H4 (cell line): Measurements from ENCODE around the gene FHOD1. TPM values are rescaled to one million over a fixed set of nuclear protein-coding genes. Genes with fewer than 3 reads are reported as not detected.

Experiments
- DNase-seq: peaks from one replicate; pipeline ENCODE4 v3.0.0-alpha.2; 2015; ENCODE audit warnings: low spot score
- total RNA-seq: library from RNA; depleted of rRNA; stranded (reverse); fragments of >200 nt; shearing (Covaris generic); gene quantifications from 2 replicates; pipeline ENCODE4 v1.2.3, GENCODE V29; 2014

FHOD1 gene
- total RNA-seq, 1 experiment from 2014 or later = 18.4 TPM

DNA sequence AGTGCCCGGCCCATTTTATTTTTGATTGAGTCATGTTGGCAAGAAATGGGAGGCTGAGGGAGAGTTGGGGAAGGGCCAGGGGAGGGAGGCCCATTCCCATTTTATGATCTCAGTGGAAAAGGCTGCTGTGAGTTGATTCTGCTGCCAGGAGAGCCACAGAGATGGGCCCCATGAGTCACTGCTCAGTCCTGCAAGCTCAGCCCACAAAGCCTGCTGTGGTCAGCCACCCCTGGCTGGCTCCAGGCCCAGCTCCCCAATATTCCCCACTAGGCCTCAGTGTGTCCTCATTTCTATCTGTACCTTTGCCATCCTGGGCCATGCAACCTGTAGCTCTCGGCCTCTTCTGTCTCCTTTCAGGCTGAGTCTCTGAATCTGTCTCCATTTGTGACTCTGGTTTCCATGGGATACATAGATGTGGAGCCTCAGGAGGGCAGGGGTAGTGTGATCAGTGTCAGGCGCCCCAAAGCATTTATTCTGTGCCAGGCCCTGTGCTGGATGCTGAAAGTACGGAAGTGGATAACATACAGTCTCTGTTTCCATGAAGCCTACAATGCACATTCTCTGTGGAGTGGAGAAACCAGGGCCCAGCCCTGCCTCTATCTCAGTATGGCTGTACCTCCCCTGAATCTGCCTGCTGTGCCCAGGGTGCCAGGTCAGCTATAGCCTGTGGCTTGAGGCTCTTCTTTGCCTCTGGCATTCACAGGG is 30.2 kb upstream of the FHOD1 start:
- DNase-seq = peak; percentile 99

DNA sequence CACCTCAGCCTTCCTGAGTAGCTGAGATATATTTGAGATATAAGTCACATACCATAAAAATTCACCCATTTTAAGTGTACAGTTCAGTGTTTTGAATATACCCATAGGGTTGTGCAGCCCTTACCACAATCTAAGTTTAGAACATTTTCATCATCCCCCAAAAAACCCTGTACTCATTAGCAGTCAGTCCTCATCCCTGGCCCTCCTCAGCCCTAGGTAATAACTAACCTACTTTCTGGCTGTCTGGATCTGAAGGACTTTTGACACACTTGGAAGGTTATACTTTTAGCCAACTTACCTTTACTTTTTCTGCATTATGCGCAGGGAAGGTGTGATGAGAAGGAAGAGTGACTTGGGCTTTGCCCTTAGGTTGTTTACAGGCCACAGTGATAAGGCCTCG is 28.0 kb upstream of the FHOD1 start:
- no peak for DNase-seq

DNA sequence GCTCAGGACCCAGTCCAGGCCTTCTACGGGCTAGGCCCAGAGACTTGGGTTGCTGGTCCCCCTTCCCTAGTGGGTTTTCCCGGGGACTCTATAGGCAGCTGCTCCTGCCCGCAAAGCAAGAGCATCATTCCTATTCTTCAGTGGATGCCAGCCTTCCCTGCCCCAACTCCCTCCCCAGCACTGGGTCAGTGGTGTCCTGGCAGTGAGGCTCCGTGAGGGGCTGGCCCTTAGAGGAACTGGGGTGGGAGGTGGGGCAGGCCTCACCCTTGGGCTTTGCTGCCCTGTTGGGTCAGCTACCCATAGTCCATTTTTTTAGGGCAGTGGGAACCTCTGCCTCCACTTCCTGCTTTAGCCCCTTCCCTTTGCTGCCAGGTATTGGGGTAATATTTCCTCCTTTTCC is 24.2 kb upstream of the FHOD1 start:
- DNase-seq = no peak

DNA sequence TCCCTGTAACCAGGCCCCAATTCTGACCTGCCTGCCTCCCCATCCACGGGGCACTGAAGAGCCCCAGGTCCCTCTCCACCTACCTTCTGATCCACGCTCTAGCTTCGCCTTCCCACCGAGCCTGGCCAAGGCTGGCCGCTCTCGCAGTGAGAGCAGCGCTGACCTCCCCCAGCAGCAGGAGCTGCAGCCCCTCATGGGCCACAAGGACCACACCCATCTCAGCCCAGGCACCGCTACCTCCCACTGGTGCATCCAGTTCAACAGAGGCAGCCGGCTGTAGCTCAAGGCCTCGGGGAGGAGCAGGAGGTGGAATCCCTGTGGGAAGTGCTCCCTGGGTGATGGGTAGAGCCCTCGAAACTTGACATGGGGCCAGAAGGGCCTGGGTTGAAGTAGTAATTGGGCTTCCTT is 23.7 kb upstream of the FHOD1 start:
- DNase-seq = no peak

- peak; percentile 93 for DNase-seq
Measured at GRCh38 chr16:67269766-67270165, 22.5 kb upstream of the FHOD1 start.

- DNase-seq = peak; percentile 77
Measured at GRCh38 chr16:67268136-67268579, 20.9 kb upstream of the FHOD1 start.

DNA sequence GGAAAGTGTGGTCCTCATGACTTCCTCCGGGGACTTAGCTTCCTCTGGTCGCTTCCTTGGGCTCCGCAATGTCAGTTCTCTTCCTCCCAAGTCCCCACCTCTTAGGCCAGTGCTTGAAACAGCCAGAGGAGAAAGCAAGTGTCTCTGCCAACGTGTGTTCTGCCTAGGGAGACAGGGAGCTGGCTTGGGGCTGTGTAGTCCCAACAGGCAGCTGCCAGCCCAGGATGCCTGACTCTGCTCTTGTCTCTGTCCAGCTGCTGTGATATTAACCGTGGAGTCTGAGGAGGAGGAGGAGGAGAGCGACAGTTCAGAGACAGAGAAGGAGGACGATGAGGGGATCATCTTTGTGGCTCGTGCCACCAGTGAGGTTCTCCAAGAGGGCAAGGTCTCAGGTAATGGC is 18.6 kb upstream of the FHOD1 start:
- no peak for DNase-seq

- DNase-seq = no peak
Measured at GRCh38 chr16:67264866-67265265, 17.6 kb upstream of the FHOD1 start.

DNA sequence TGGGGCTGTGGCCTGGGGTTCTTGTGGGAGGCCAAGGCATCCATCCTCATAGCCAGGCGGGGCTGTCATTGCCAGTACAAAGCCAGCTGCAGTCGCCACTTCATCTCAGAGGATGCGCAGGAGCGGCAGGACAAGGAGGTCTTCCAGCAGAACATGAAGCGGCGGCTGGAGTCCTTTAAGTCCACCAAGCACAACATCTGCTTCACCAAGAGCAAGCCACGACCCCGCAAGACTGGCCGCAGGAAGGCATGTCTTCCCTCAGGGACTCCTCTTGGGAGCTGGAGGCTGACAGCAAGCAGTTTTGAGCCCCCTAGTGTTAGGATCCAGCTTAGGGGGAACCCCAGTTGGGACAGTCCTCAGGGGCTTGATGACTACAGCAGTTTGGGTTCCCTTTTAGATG is 17.0 kb upstream of the FHOD1 start:
- DNase-seq = no peak

DNA sequence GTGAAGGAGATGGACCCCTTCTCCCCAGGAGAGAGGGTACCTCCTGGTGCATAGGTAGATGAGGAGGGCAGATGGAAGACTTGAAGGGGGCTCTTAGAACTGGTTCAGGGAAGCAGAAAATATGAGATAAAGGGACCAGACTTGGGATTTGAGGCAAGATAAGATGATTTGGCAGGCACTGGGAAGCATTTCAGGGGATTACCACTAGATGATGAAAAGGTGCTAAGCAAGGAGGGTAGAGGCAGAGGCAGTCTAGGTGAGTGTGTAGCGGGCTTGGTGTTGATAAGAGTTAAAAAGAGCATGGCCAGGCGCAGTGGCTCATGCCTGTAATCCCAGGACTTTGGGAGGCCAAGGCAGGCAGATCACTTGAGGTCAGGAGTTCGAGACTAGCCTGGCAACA is 15.9 kb upstream of the FHOD1 start:
- no peak for DNase-seq

DNA sequence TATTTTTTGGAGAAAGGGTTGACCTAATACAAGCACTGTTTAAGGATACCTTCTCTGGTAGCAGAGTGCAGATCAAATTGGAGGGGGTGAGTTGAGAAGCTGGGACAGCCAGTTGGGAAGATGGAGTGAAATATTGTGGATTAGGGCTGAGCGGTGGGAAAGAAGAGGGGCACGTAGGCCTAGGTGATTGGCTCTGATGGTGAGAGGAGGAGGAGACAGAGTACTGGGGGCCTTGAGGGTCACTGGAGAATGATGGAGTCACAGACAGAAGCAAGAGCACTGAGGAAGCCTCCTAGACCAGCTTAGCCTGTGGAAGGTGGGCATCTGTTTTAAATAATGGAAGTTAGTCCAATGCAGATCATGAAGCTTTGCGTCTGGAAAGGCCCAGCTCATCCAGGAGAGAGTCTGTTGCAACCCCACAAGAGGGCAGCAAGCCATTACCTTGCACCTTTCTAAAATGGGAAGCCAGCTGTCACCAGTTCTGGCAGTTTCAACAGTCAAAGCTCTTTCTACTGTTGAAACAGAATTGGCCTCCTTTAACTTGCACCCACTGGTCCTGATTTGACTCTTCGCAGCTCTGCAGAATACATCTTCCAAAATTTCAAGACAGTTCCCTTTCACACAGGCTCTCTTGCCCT is 13.3 kb upstream of the FHOD1 start:
- peak; percentile 61 for DNase-seq

GRCh38 chr16:67259705-67260104 is 12.4 kb upstream of the FHOD1 start:
- no peak for DNase-seq

GRCh38 chr16:67258161-67258835 is 11.0 kb upstream of the FHOD1 start:
- DNase-seq = no peak

GRCh38 chr16:67257486-67258160 is 10.3 kb upstream of the FHOD1 start:
- DNase-seq = no peak

GRCh38 chr16:67256701-67257230 is 9.5 kb upstream of the FHOD1 start:
- DNase-seq = no peak

DNA sequence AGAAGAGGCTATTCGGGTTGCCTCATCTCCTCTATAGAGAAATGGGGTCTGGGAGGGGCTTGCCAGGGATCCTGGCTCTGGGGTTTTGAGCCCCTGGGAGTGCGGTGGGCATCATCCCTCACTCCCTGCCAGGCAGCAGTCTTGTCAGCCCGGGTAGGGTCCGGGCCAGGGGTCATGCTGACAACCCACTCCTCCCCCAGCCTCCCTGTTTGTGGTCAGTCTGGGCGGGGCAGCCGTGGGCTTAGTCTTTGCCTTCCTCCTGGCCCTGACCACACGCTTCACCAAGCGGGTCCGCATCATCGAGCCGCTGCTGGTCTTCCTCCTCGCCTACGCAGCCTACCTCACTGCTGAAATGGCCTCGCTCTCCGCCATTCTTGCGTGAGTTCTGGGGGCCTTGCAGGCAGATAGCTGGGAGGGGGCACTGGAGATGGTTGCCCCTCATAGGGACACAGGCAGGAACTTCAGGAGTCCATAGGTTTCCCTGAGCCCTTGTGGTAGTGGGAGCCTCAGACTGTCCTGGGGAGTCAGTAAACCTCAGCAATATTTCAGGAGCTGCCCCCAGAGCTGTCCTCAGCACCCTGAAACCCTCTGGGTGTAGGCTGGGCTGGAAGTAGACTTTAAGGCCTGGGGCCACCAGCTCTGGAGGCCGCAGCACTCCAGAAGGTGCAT is 8.4 kb upstream of the FHOD1 start:
- no peak for DNase-seq

DNA sequence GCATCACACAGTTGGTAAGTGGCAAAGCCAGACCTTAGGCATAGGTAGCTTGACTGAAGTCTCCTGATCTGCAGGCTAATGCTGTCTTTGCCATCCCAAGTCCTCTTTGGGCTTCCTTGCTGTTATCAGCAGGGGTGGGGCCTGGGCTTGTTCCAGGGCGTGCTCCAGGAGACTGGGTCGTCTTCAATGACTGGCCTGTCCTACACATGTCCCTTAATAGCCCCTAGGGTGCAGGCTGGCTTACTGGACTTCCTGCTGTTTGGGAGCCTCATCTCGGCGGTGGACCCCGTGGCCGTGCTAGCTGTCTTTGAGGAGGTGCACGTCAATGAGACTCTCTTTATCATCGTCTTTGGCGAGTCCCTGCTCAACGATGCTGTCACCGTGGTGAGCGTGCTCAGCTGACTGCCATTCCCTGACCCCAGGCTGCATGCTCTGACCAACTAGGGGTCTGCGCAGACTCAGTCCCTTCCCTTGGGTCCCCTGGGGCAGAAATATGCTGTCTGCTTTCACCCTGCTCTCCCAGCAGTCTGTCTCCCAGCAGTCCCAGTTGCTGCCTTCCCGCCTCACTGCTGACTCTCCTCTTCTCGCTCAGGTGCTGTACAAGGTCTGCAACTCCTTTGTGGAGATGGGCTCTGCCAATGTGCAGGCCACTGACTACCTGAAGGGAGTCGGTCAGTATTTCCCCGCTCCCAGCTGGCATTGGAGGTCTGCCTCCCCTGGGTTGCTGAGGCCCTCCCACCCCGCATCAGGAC is 7.7 kb upstream of the FHOD1 start:
- DNase-seq = no peak

DNA sequence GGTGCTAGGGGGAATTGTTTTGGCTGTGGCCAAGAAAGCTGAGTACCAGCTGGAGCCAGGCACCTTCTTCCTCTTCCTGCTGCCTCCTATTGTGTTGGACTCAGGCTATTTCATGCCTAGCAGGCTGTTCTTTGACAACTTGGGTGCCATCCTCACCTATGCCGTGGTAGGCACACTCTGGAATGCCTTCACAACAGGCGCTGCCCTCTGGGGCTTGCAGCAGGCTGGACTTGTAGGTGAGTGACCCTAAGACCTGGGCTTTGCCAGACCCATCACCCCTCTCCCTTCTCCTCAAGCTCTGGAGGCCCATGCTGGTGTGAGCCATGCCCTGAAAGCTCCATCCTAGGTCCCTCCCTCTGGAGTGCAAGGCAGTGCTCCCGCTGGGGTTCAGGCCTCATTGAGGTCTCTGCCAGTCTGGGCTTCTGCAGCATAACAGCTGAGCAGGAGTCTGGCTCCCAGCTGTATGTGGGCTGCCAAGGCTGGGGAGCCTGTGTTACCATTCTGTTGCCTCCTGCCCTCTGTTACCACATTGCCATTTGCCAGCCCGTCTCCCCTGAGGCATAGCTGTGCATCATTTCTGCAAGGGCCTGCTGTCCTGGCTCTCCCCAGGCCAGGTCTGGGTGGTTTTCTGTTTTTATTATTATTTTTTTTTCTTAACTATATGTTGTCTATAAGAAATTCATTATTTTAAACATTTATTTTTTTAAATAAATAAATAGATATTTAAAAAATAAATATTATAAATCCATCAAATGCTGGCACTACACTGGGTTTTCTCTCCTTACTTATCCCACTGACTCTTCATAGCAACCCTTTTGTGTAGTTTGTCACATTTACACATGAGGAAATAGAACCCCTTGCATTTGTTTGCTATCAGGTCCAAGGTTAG is 5.6 kb upstream of the FHOD1 start:
- DNase-seq = no peak

GRCh38 chr16:67250045-67250327 is 2.7 kb upstream of the FHOD1 start:
- no peak for DNase-seq
